K562 (cell line): ENCODE data around the gene DNM1. TPM values are rescaled to one million over a fixed set of nuclear protein-coding genes. Genes with fewer than 3 reads are reported as not detected.
A peak's percentile ranks its signal among the peaks of the same experiment; 100 is the strongest.

ENCODE experiments used
- BCOR ChIP-seq: fragments of 450-650 bp; IDR thresholded peaks from 2 replicates; pipeline ENCODE4 v1.6.1; 2016
- CHCHD3 ChIP-seq: fragments of 250-450 bp; sonication (Bioruptor Pico); IDR thresholded peaks from 2 replicates; pipeline ENCODE4 v2.1.2; 2022; ENCODE audit warnings: mild to moderate bottlenecking
- CTCF ChIP-seq, 3 experiments: IDR thresholded peaks in 2 of 3; conservative IDR thresholded peaks in 1 of 3; 2 replicates each; pipeline ENCODE4 v1.5.1; 2011 to 2012; ENCODE audit warnings: low read length in 3 of 3, mild to moderate bottlenecking in 3 of 3, control low read depth in 2 of 3, improper control_type of control experiment in 1 of 3, inconsistent platforms in 1 of 3, low read depth in 1 of 3, mixed read lengths in 1 of 3, moderate library complexity in 1 of 3; ENCODE audit not compliant: insufficient read depth in 2 of 3
- DIDO1 ChIP-seq: fragments of 450-650 bp; IDR thresholded peaks from 2 replicates; pipeline ENCODE4 v1.6.1; 2016; ENCODE audit warnings: low read depth, missing biosample characterization, missing genetic modification characterization
- E2F6 ChIP-seq, 2 experiments: IDR thresholded peaks; 2 replicates each; pipeline ENCODE4 v1.6.1; 2011; ENCODE audit warnings: borderline replicate concordance in 1 of 2, control low read depth in 1 of 2, low read depth in 1 of 2, low read length in 1 of 2, mild to moderate bottlenecking in 1 of 2, mixed read lengths in 1 of 2, moderate library complexity in 1 of 2; ENCODE audit not compliant: insufficient read depth in 1 of 2, insufficient read length in 1 of 2, poor library complexity in 1 of 2, severe bottlenecking in 1 of 2; ENCODE audit errors: extremely low read depth in 1 of 2
- FOS ChIP-seq: IDR thresholded peaks from 3 replicates; pipeline ENCODE4 v1.6.1; 2011; ENCODE audit not compliant: insufficient read length; ENCODE audit errors: extremely low read depth
- FOXA3 ChIP-seq, 2 experiments: fragments of 450-650 bp in 1 of 2; sonication (generic) in 1 of 2; formaldehyde crosslinking; IDR thresholded peaks in 1 of 2; conservative IDR thresholded peaks in 1 of 2; 2 replicates each; pipeline versions ENCODE4 v1.4.0 to v1.8.0; 2020 to 2022; ENCODE audit warnings: mild to moderate bottlenecking in 2 of 2, missing genetic modification reagents in 1 of 2
- KLF16 ChIP-seq: IDR thresholded peaks from 2 replicates; pipeline ENCODE4 v1.6.1; 2016; ENCODE audit warnings: antibody characterized with exemption
- LCOR ChIP-seq: sonication (generic); formaldehyde crosslinking; IDR thresholded peaks from 2 replicates; pipeline ENCODE4 v1.8.0; 2022; ENCODE audit warnings: mild to moderate bottlenecking, missing genetic modification reagents
- MIER1 ChIP-seq: fragments of 450-650 bp; IDR thresholded peaks from 2 replicates; pipeline ENCODE4 v1.6.1; 2016; ENCODE audit warnings: antibody characterized with exemption, mild to moderate bottlenecking, low read depth
- MNT ChIP-seq, 2 experiments: fragments of 450-650 bp; conservative IDR thresholded peaks; 2 replicates each; pipeline ENCODE4 v1.6.1; 2017; ENCODE audit warnings: mild to moderate bottlenecking in 2 of 2, moderate library complexity in 2 of 2
- NR1H2 ChIP-seq: sonication (generic); formaldehyde crosslinking; IDR thresholded peaks from 2 replicates; pipeline ENCODE4 v1.4.0; 2020; ENCODE audit warnings: mild to moderate bottlenecking, missing genetic modification reagents
- PHB ChIP-seq: fragments of 250-450 bp; sonication (Bioruptor Pico); IDR thresholded peaks from 2 replicates; pipeline ENCODE4 v1.5.0; 2021
- TCF3 ChIP-seq: sonication (generic); formaldehyde crosslinking; IDR thresholded peaks from 2 replicates; pipeline ENCODE4 v1.4.0; 2020; ENCODE audit warnings: mild to moderate bottlenecking, missing genetic modification reagents
- TEAD1 ChIP-seq, 2 experiments: fragments of 450-650 bp in 1 of 2; sonication (generic) in 1 of 2; formaldehyde crosslinking; IDR thresholded peaks; 2 replicates each; pipeline versions ENCODE4 v1.4.0 to v1.8.0; 2020 to 2022; ENCODE audit warnings: mild to moderate bottlenecking in 2 of 2, missing genetic modification reagents in 1 of 2
- TFAP4 ChIP-seq: sonication (generic); formaldehyde crosslinking; IDR thresholded peaks from 2 replicates; pipeline ENCODE4 v1.8.0; 2022; ENCODE audit warnings: missing genetic modification reagents, mild to moderate bottlenecking, moderate library complexity, borderline replicate concordance
- TSC22D4 ChIP-seq: fragments of 450-650 bp; IDR thresholded peaks from 2 replicates; pipeline ENCODE4 v1.6.1; 2016; ENCODE audit warnings: missing genetic modification characterization, missing biosample characterization, control low read depth
- ZBTB9 ChIP-seq: fragments of 450-650 bp; formaldehyde crosslinking; IDR thresholded peaks from 2 replicates; pipeline ENCODE4 v1.4.0; 2020; ENCODE audit warnings: mild to moderate bottlenecking, moderate library complexity
- ZKSCAN3 ChIP-seq: fragments of 250-450 bp; sonication (Bioruptor Pico); IDR thresholded peaks from 2 replicates; pipeline ENCODE4 v1.4.0; 2020
- ZNF197 ChIP-seq: fragments of 200-800 bp; sonication (Bioruptor generic); IDR thresholded peaks from 2 replicates; pipeline ENCODE4 v1.6.1; 2016; ENCODE audit warnings: low read depth, missing genetic modification characterization, missing compliant biosample characterization
- polyA plus RNA-seq, 8 experiments: library from polyadenylated mRNA; depleted of rRNA in 4 of 8; stranded (reverse) in 5 of 8; unstranded in 3 of 8; fragments of >200 nt; fragmentation: Nextera tagmentation in 2 of 8; fragmentation: Illumina TruSeq in 1 of 8; extraction: Ambion mirVana in 2 of 8; extraction: Trizol in 1 of 8; gene quantifications; 2 replicates each; pipeline versions ENCODE4 v1.2.1 to v1.2.3, GENCODE V29; 2011 to 2014; ENCODE audit warnings: inconsistent platforms in 1 of 8, missing spikeins in 1 of 8
- total RNA-seq, 7 experiments: library from RNA; depleted of rRNA in 6 of 7; stranded (reverse); fragments of >200 nt in 6 of 7; fragmentation: Illumina TruSeq in 2 of 7; extraction: Trizol in 2 of 7; gene quantifications; 2 replicates each; pipeline versions ENCODE4 v1.2.1 to v1.2.3, GENCODE V29; 2011 to 2021; ENCODE audit warnings: low replicate concordance in 1 of 7

Gene DNM1
- total and polyA plus RNA-seq, 9 of the 15 experiments (the other 6 are each of a cell fraction or from before 2014, with no cell fraction given): 0.39 to 23.1 (median 9.1) TPM

GRCh38 chr9:128190516-128191405 lies 12.4 kb upstream of the DNM1 start (continued):
- TF ChIP-seq FOXA3 (CRISPR knock-in tag; conservative IDR thresholded peaks at IDR 0.05 in 1 of 2, IDR thresholded peaks at IDR 0.05 in 1 of 2) (no peak), CHCHD3 (CRISPR knock-in tag) (no peak), ZKSCAN3 (CRISPR knock-in tag) (no peak), TCF3 (no peak), MNT (conservative IDR thresholded peaks at IDR 0.05) (no peak), CTCF (IDR thresholded peaks at IDR 0.05 in 2 of 3, conservative IDR thresholded peaks at IDR 0.05 in 1 of 3; ENCODE audit: insufficient read depth in 2 of 3, low read depth in 1 of 3, low read length in 3 of 3) (peak in 1 of 3 experiments; percentile 0; a peak in 1 of 6 replicates), ZBTB9 (CRISPR knock-in tag) (no peak; the same call in 1 of the 2 replicates), TEAD1 (CRISPR knock-in tag; IDR thresholded peaks at IDR 0.05) (no peak; a peak in 1 of 4 replicates), FOS (no peak), DIDO1 (0 out of 2 replicates have a peak, but pooled peaks have one; percentile 17), LCOR (CRISPR knock-in tag) (no peak), KLF16 (no peak), ZNF197 (CRISPR knock-in tag) (no peak), TSC22D4 (no peak), BCOR (no peak), NR1H2 (CRISPR knock-in tag) (no peak), E2F6 (IDR thresholded peaks at IDR 0.05; ENCODE audit: borderline replicate concordance in 1 of 2, extremely low read depth in 1 of 2, insufficient read depth in 1 of 2, insufficient read length in 1 of 2, low read depth in 1 of 2, low read length in 1 of 2, poor library complexity in 1 of 2, severe bottlenecking in 1 of 2) (no peak), MIER1 (no peak), TFAP4 (no peak), PHB (peak; percentile 53; the same call in 1 of the 2 replicates)
